ENCODE measurements around the gene ARID1B. TPM values are rescaled to one million over a fixed set of nuclear protein-coding genes. Genes with fewer than 3 reads are reported as not detected.

The ARID1B gene
- total and polyA plus RNA-seq, 2 of the 13 experiments (the other 11 are each of a cell fraction or from before 2014, with no cell fraction given), result 20.1 to 32.6 TPM

DNA sequence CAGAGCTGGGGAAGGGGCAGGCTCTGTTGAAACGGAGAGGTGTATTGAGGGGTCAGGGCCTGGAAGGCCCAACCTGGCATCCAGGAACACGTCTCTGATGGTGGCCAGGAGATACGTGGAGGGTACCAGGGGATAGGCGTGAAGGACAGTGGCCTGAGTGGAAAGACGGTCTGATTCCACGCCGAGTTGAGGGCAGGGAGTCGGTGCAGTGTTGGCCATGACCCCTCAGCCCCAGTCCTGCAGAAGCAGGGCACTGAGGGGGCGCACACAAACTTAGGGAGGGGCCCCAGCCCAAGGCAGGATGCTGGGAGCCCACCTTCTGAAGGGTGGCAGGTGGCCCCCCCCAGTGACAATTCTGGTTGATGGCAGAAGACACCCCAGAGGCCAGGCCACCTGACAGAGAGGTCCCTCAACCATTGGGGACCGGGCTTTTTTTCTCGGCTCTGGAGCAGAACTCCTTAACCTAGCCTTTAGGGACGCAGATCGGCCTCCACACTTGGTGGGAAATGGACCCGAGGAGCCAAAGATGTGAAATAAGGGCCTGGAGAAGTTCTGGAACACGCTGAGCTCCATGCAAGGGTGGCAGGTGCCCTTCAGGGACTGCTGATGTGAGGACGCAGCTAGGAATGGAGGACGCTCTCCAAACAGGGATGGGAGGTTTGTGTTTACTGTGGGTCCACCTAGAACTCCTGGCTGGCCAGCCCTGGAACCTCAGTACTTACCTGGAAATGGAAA lies 455.1 kb downstream of the ARID1B start:
- H4K20me1 ChIP-seq (ENCODE audit: insufficient read depth, low read length), result no peaks in the 10 kb centered on the region
- ATAC-seq, result no peak
- BruUV-seq (replicated peaks), result no TSS peak
- H3K27ac ChIP-seq (ENCODE audit: extremely low read length, insufficient read depth, low read length), result no peak overlapping the region
- H3K9ac ChIP-seq (ENCODE audit: insufficient read depth, low read depth, low read length), result no peak overlapping the region
- H3K9me3 ChIP-seq (ENCODE audit: low read length), result no peaks in the 10 kb centered on the region
- intact Hi-C loops (cut with micrococcal nuclease; ENCODE audit: unreplicated experiment), result no loop called here
- no peak overlapping the region for H2AFZ ChIP-seq (ENCODE audit: low read length)
- no peaks in the 10 kb centered on the region for H3K36me3 ChIP-seq (replicated peaks in 1 of 2; ENCODE audit: control insufficient read depth in 1 of 2, insufficient read depth in 2 of 2, low read length in 2 of 2)
- in situ Hi-C loops (cut with HindIII; ENCODE audit: extremely low pct_ligation_motif_present, low pct_unique_long_range_greater_than_20kb), result no loop called here
- CTCF ChIA-PET (ENCODE audit: low intra/inter-chr PET ratio, low total read pairs), result no interaction called here
- no peak overlapping the region for H3K4me3 ChIP-seq (replicated peaks in 1 of 3; ENCODE audit: insufficient read depth in 1 of 3, low read depth in 2 of 3, low read length in 3 of 3)
- H3K79me2 ChIP-seq (ENCODE audit: insufficient read depth, low read length), result no peaks in the 10 kb centered on the region
- H3K27me3 ChIP-seq (ENCODE audit: control insufficient read depth in 1 of 2, insufficient read depth in 2 of 2, low read length in 2 of 2), result peaks cover 17 to 86% of the 10 kb centered on the region in 2 experiments; a peak in 4 of 5 replicates
- no peak overlapping the region for H3K4me2 ChIP-seq (ENCODE audit: low read depth, low read length)
- no peak for DNase-seq (ENCODE audit: low spot score)
- 26% methylated on average over 17 of the region's 17 CpGs for WGBS (ENCODE audit: low lambda C conversion rate)
- no peak for FAIRE-seq
- POLR2A ChIA-PET, result no interaction called here
- no peak for TF ChIP-seq AGO1 (IDR thresholded peaks at IDR 0.05; ENCODE audit: low read depth, low read length, poor library complexity, severe bottlenecking)
- TF ChIP-seq ZZZ3 (CRISPR knock-in tag; IDR thresholded peaks at IDR 0.05; ENCODE audit: borderline replicate concordance), result no peak
- peaks cover 16% of the 10 kb centered on the region for H3K4me1 ChIP-seq (ENCODE audit: insufficient read depth, low read length)

DNA sequence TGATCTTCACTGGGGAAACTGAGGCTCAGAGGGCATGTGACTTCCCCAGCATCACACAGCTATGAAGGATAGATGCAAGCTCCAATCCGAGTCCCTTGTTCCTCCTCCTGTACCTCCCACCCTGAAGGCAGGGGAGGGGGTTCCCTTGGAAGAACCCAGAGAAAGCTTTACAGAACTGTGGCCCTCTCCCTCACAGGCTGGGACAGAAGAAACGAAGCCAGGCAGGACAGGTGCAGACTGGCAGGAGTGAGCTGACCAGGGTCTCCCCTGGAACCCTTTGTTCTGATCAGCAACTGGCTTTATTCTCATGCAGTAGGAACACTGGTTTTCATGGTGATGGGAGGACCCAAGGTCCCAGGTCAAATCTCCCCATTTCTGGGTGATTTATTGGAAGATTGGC lies 456.0 kb downstream of the ARID1B start:
- in situ Hi-C loops (cut with HindIII; ENCODE audit: extremely low pct_ligation_motif_present, low pct_unique_long_range_greater_than_20kb), result no loop called here
- POLR2A ChIA-PET, result no interaction called here
- WGBS (ENCODE audit: low lambda C conversion rate), result 0% methylated on average over 1 of the region's 2 CpGs
- Histone ChIP-seq H3K4me2 (ENCODE audit: low read depth, low read length) (no peak overlapping the region), H3K27me3 (ENCODE audit: control insufficient read depth in 1 of 2, insufficient read depth in 2 of 2, low read length in 2 of 2) (peaks cover 17 to 87% of the 10 kb centered on the region in 2 experiments; a peak in 4 of 5 replicates), H3K36me3 (replicated peaks in 1 of 2; ENCODE audit: control insufficient read depth in 1 of 2, insufficient read depth in 2 of 2, low read length in 2 of 2) (no peaks in the 10 kb centered on the region), H3K4me3 (replicated peaks in 1 of 3; ENCODE audit: insufficient read depth in 1 of 3, low read depth in 2 of 3, low read length in 3 of 3) (no peak overlapping the region), H3K79me2 (ENCODE audit: insufficient read depth, low read length) (no peaks in the 10 kb centered on the region), H3K9me3 (ENCODE audit: low read length) (no peaks in the 10 kb centered on the region), H3K9ac (ENCODE audit: insufficient read depth, low read depth, low read length) (no peak overlapping the region), H3K4me1 (ENCODE audit: insufficient read depth, low read length) (peaks cover 16% of the 10 kb centered on the region), H3K27ac (ENCODE audit: extremely low read length, insufficient read depth, low read length) (no peak overlapping the region), H4K20me1 (ENCODE audit: insufficient read depth, low read length) (no peaks in the 10 kb centered on the region), H2AFZ (ENCODE audit: low read length) (no peak overlapping the region)
- CTCF ChIA-PET (ENCODE audit: low intra/inter-chr PET ratio, low total read pairs), result no interaction called here
- TF ChIP-seq SRF (IDR thresholded peaks at IDR 0.05; ENCODE audit: low read depth, low read length) (no peak), ZNF350 (CRISPR knock-in tag; IDR thresholded peaks at IDR 0.05; ENCODE audit: borderline replicate concordance, low read depth) (no peak)
- no TSS peak for BruUV-seq (replicated peaks)
- ATAC-seq, result no peak
- DNase-seq (ENCODE audit: low spot score), result no peak
- FAIRE-seq, result no peak
- intact Hi-C loops (cut with micrococcal nuclease; ENCODE audit: unreplicated experiment), result no loop called here
